SJCRH30 (cell line): ENCODE data around the gene MYLIP. TPM values are rescaled to one million over a fixed set of nuclear protein-coding genes. Genes with fewer than 3 reads are reported as not detected.
"Not testable (repeated sequence)": the region's sequence is repeated elsewhere in the genome, so short reads cannot be mapped to it uniquely, and the experiment has no call there.

Experiments used
- DNase-seq, 2 experiments: peaks; one replicate each; pipeline ENCODE4 v3.0.0-alpha.2; 2015 to 2020
- H3K27ac ChIP-seq: fragments of 250-450 bp; sonication (Bioruptor Pico); 2 replicates; pipeline ENCODE4 v1.5.1; 2020; ENCODE audit warnings: mild to moderate bottlenecking, moderate library complexity
- H3K27me3 ChIP-seq: fragments of 250-450 bp; sonication (Bioruptor Pico); 2 replicates; pipeline ENCODE4 v1.5.1; 2020; ENCODE audit warnings: mild to moderate bottlenecking, moderate library complexity
- H3K36me3 ChIP-seq: fragments of 250-450 bp; sonication (Bioruptor Pico); 2 replicates; pipeline ENCODE4 v1.5.1; 2020; ENCODE audit warnings: mild to moderate bottlenecking, moderate library complexity
- H3K4me1 ChIP-seq: fragments of 250-450 bp; sonication (Bioruptor Pico); 2 replicates; pipeline ENCODE4 v1.5.1; 2020; ENCODE audit warnings: mild to moderate bottlenecking, moderate library complexity
- H3K4me3 ChIP-seq: fragments of 250-450 bp; sonication (Bioruptor Pico); 2 replicates; pipeline ENCODE4 v1.5.1; 2020; ENCODE audit warnings: mild to moderate bottlenecking, moderate library complexity
- H3K9me3 ChIP-seq: fragments of 250-450 bp; sonication (Bioruptor Pico); replicated peaks from 2 replicates; pipeline ENCODE4 v1.5.1; 2020; ENCODE audit warnings: mild to moderate bottlenecking, moderate library complexity
- total RNA-seq: library from RNA; depleted of rRNA; stranded (reverse); fragments of >200 nt; shearing (Covaris generic); gene quantifications from 2 replicates; pipeline ENCODE4 v1.2.3, GENCODE V29; 2014

The MYLIP gene
- total RNA-seq, 1 experiment from 2014 or later: 36.3 TPM

- Histone ChIP-seq H3K36me3 (no peaks in the 10 kb centered on the region), H3K4me1 (no peaks in the 10 kb centered on the region), H3K27me3 (no peaks in the 10 kb centered on the region), H3K27ac (no peak overlapping the region), H3K4me3 (no peak overlapping the region), H3K9me3 (no peaks in the 10 kb centered on the region)
- DNase-seq: no peak
Observed at GRCh38 chr6:16165641-16166040, 36.8 kb downstream of the MYLIP start.

GRCh38 chr6:16166871-16167608 lies 38.2 kb downstream of the MYLIP start:
- Histone ChIP-seq H3K36me3 (no peaks in the 10 kb centered on the region), H3K27me3 (no peaks in the 10 kb centered on the region), H3K4me3 (no peak overlapping the region), H3K9me3 (no peaks in the 10 kb centered on the region), H3K4me1 (no peaks in the 10 kb centered on the region), H3K27ac (no peak overlapping the region)
- no peak for DNase-seq

GRCh38 chr6:16168121-16168520 lies 39.2 kb downstream of the MYLIP start:
- H3K4me1 ChIP-seq: no peaks in the 10 kb centered on the region
- H3K36me3 ChIP-seq: no peaks in the 10 kb centered on the region
- DNase-seq: no peak
- no peaks in the 10 kb centered on the region for H3K27me3 ChIP-seq
- H3K4me3 ChIP-seq: no peak overlapping the region
- no peak overlapping the region for H3K27ac ChIP-seq
- no peaks in the 10 kb centered on the region for H3K9me3 ChIP-seq

GRCh38 chr6:16168858-16169257 lies 40.0 kb downstream of the MYLIP start:
- H3K9me3 ChIP-seq: no peaks in the 10 kb centered on the region
- DNase-seq: peak in 1 of 2 experiments; percentile 62
- H3K36me3 ChIP-seq: no peaks in the 10 kb centered on the region
- H3K27me3 ChIP-seq: no peaks in the 10 kb centered on the region
- no peaks in the 10 kb centered on the region for H3K4me1 ChIP-seq
- no peak overlapping the region for H3K4me3 ChIP-seq
- no peak overlapping the region for H3K27ac ChIP-seq

- Histone ChIP-seq H3K4me3 (no peak overlapping the region), H3K36me3 (no peaks in the 10 kb centered on the region), H3K4me1 (no peaks in the 10 kb centered on the region), H3K9me3 (no peaks in the 10 kb centered on the region), H3K27ac (no peak overlapping the region), H3K27me3 (no peaks in the 10 kb centered on the region)
- no peak for DNase-seq
Observed at GRCh38 chr6:16171400-16171799, 42.5 kb downstream of the MYLIP start.

- Histone ChIP-seq H3K27me3 (no peaks in the 10 kb centered on the region), H3K36me3 (no peaks in the 10 kb centered on the region), H3K4me1 (no peaks in the 10 kb centered on the region), H3K27ac (no peak overlapping the region), H3K9me3 (no peaks in the 10 kb centered on the region), H3K4me3 (no peak overlapping the region)
- no peak for DNase-seq
Observed at GRCh38 chr6:16173167-16173940, 44.5 kb downstream of the MYLIP start.

- Histone ChIP-seq H3K27ac (no peak overlapping the region), H3K36me3 (no peaks in the 10 kb centered on the region), H3K4me3 (no peak overlapping the region), H3K9me3 (no peaks in the 10 kb centered on the region), H3K27me3 (no peaks in the 10 kb centered on the region), H3K4me1 (no peaks in the 10 kb centered on the region)
- no peak for DNase-seq
Observed at GRCh38 chr6:16174416-16175078, 45.7 kb downstream of the MYLIP start.

GRCh38 chr6:16176600-16176999 lies 47.7 kb downstream of the MYLIP start:
- DNase-seq, H3K27me3 ChIP-seq, H3K9me3 ChIP-seq, H3K36me3 ChIP-seq, H3K4me3 ChIP-seq, H3K27ac ChIP-seq, H3K4me1 ChIP-seq: not testable (repeated sequence)

- Histone ChIP-seq H3K9me3 (no peaks in the 10 kb centered on the region), H3K36me3 (no peaks in the 10 kb centered on the region), H3K27ac (no peak overlapping the region), H3K4me1 (no peaks in the 10 kb centered on the region), H3K4me3 (no peak overlapping the region), H3K27me3 (no peaks in the 10 kb centered on the region)
- DNase-seq: no peak
Observed at GRCh38 chr6:16177881-16178280, 49.0 kb downstream of the MYLIP start.

GRCh38 chr6:16178351-16178750 lies 49.5 kb downstream of the MYLIP start:
- no peak overlapping the region for H3K27ac ChIP-seq
- no peak overlapping the region for H3K4me3 ChIP-seq
- no peak for DNase-seq

GRCh38 chr6:16179063-16179462 lies 50.2 kb downstream of the MYLIP start:
- Histone ChIP-seq H3K4me1 (no peaks in the 10 kb centered on the region), H3K9me3 (no peaks in the 10 kb centered on the region), H3K27ac (no peak overlapping the region), H3K4me3 (no peak overlapping the region), H3K36me3 (no peaks in the 10 kb centered on the region), H3K27me3 (no peaks in the 10 kb centered on the region)
- DNase-seq: no peak

More at GRCh38 chr6:16178351-16178750, 49.5 kb downstream of the MYLIP start:
- H3K9me3 ChIP-seq: no peaks in the 10 kb centered on the region
- no peaks in the 10 kb centered on the region for H3K36me3 ChIP-seq
- no peaks in the 10 kb centered on the region for H3K4me1 ChIP-seq
- H3K27me3 ChIP-seq: no peaks in the 10 kb centered on the region

- Histone ChIP-seq H3K27ac (no peak overlapping the region), H3K4me1 (no peaks in the 10 kb centered on the region), H3K4me3 (no peak overlapping the region), H3K9me3 (no peaks in the 10 kb centered on the region), H3K27me3 (no peaks in the 10 kb centered on the region), H3K36me3 (no peaks in the 10 kb centered on the region)
- DNase-seq: no peak
Observed at GRCh38 chr6:16179970-16180431, 51.1 kb downstream of the MYLIP start.

- DNase-seq: no peak
- Histone ChIP-seq H3K27ac (no peak overlapping the region), H3K9me3 (no peaks in the 10 kb centered on the region), H3K27me3 (no peaks in the 10 kb centered on the region), H3K36me3 (no peaks in the 10 kb centered on the region), H3K4me3 (no peak overlapping the region), H3K4me1 (no peaks in the 10 kb centered on the region)
Observed at GRCh38 chr6:16180696-16181438, 52.0 kb downstream of the MYLIP start.

- Histone ChIP-seq H3K36me3 (no peaks in the 10 kb centered on the region), H3K27ac (no peak overlapping the region), H3K27me3 (no peaks in the 10 kb centered on the region), H3K4me3 (no peak overlapping the region), H3K4me1 (no peaks in the 10 kb centered on the region), H3K9me3 (no peaks in the 10 kb centered on the region)
- DNase-seq: no peak
Observed at GRCh38 chr6:16181439-16182297, 52.8 kb downstream of the MYLIP start.
